Body of pancreas (tissue), 4 donors: ENCODE results near the gene TRPM6. TPM values are rescaled to one million over a fixed set of nuclear protein-coding genes. Genes with fewer than 3 reads are reported as not detected.

Experiments
- ATAC-seq: fragments of 150-250 bp; one replicate; pipeline ENCODE4 v1.9.1; 2016
- DNase-seq, 4 donors: peaks; one replicate each; pipeline ENCODE4 v3.0.0-alpha.2; 2019
- H3K27ac ChIP-seq, 4 donors: fragments of 200-600 bp; sonication (generic); 1 replicate in 3 of 4; 2 replicates in 1 of 4; pipeline versions ENCODE4 v1.5.1 to v1.6.1; 2016 to 2019; ENCODE audit warnings: mild to moderate bottlenecking in 1 of 4, mixed read lengths in 1 of 4, moderate library complexity in 1 of 4
- H3K27me3 ChIP-seq, 2 donors: fragments of 200-600 bp; sonication (generic); one replicate each; pipeline ENCODE4 v1.6.0; 2016; ENCODE audit warnings: mild to moderate bottlenecking in 1 of 2
- H3K36me3 ChIP-seq, 2 donors: fragments of 200-600 bp; sonication (generic); replicated peaks in 1 of 2; 2 replicates each; pipeline ENCODE4 v1.5.1; 2016; ENCODE audit warnings: low read depth in 2 of 2; ENCODE audit not compliant: insufficient read depth in 1 of 2
- H3K4me1 ChIP-seq: fragments of 200-600 bp; sonication (generic); one replicate; pipeline ENCODE4 v1.6.0; 2016
- H3K4me3 ChIP-seq, 2 donors: fragments of 200-600 bp; sonication (generic); 1 replicate in 1 of 2; 2 replicates in 1 of 2; pipeline ENCODE4 v1.5.1; 2016 to 2019
- H3K9me3 ChIP-seq, 3 donors: fragments of 200-600 bp; sonication (generic); 1 replicate in 2 of 3; 2 replicates in 1 of 3; pipeline ENCODE4 v1.5.1; 2016
- POLR2A ChIP-seq, 3 donors: fragments of 450-650 bp; IDR thresholded peaks; one replicate each; pipeline ENCODE4 v1.6.1; 2016; ENCODE audit warnings: antibody characterized with exemption in 3 of 3, mild to moderate bottlenecking in 2 of 3
- WGBS, 2 donors: methylation state at CpG; one replicate each; pipeline ENCODE4 v1.1.5; 2017; 5-methylcytosine and 5-hydroxymethylcytosine counted together
- intact Hi-C: fragments of 100-400 bp; cut with DNase I; formaldehyde crosslinking; loops from one replicate; pipeline ENCODE4 v1.15.1; 2023
- small RNA-seq: library from RNA; depleted of rRNA; stranded (forward); fragments of <200 nt; gene quantifications from one replicate; pipeline ENCODE3, GENCODE V24; 2016
- total RNA-seq, 2 donors: library from RNA; depleted of rRNA; stranded (reverse); fragments of >200 nt; gene quantifications; one replicate each; pipeline ENCODE4 v1.1.0, GENCODE V29; 2016
- TF ChIP-seq, protein P1 (sequence below), 7 experiments: fragments of 450-650 bp in 4 of 7; fragments of 200-600 bp in 3 of 7; sonication (generic) in 3 of 7; IDR thresholded peaks; one replicate each; pipeline ENCODE4 v1.5.1; 2016 to 2019; ENCODE audit warnings: antibody characterized with exemption in 7 of 7

Gene TRPM6
- total RNA-seq, 2 donors from 2014 or later = under 0.01 to 0.33 TPM

DNA sequence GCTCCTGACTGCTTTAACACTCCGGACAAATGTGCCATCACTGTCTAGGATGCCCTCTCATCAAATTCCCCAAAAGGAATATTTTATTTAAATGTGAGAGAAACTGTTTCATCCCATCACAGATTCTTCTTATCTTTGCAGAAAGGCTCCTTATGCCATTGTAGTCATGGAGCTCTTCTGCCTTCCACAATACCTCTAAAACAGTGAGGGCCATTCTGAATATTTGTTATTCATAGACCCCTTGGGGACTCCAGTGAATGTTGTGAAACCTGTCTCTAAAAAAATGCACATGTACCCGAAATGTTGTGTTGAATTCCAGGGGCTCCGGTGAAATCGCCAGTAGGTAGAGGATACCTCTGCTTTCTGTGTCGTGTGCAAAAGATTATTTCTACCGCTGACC is 213.6 kb downstream of the TRPM6 start:
- Histone ChIP-seq H3K9me3 (no peaks in the 10 kb centered on the region), H3K36me3 (no peaks in the 10 kb centered on the region), H3K27ac (no peak overlapping the region), H3K27me3 (no peaks in the 10 kb centered on the region), H3K4me3 (no peak overlapping the region), H3K4me1 (no peaks in the 10 kb centered on the region)
- 67 to 79% methylated on average over 6 of the region's 6 CpGs for WGBS, 2 donors
- DNase-seq = no peak
- ATAC-seq = no peak
- intact Hi-C loops = no loop called here
- TF ChIP-seq, protein P1, sequence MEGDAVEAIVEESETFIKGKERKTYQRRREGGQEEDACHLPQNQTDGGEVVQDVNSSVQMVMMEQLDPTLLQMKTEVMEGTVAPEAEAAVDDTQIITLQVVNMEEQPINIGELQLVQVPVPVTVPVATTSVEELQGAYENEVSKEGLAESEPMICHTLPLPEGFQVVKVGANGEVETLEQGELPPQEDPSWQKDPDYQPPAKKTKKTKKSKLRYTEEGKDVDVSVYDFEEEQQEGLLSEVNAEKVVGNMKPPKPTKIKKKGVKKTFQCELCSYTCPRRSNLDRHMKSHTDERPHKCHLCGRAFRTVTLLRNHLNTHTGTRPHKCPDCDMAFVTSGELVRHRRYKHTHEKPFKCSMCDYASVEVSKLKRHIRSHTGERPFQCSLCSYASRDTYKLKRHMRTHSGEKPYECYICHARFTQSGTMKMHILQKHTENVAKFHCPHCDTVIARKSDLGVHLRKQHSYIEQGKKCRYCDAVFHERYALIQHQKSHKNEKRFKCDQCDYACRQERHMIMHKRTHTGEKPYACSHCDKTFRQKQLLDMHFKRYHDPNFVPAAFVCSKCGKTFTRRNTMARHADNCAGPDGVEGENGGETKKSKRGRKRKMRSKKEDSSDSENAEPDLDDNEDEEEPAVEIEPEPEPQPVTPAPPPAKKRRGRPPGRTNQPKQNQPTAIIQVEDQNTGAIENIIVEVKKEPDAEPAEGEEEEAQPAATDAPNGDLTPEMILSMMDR (IDR thresholded peaks at IDR 0.05) = no peak
- no peak for TF ChIP-seq POLR2A (IDR thresholded peaks at IDR 0.05)

Small RNAs within 50 kb of the gene (small RNA-seq; reads per million reads assigned to genes)
- gene RNU6-445P = not detected

Other genes with a start within 250 kb of the TRPM6 start
- 1 to 10 TPM; 1.3 to 9.9 TPM for gene C9orf40, start 65.0 kb upstream of the TRPM6 start, total RNA-seq
- 10 to 100 TPM; 17.9 to 31.0 TPM for gene CARNMT1, start 140.4 kb upstream of the TRPM6 start, total RNA-seq
- 10 to 100 TPM; 12.5 to 31.1 TPM for gene NMRK1, start 200.2 kb upstream of the TRPM6 start, total RNA-seq
- gene OSTF1, start 200.6 kb upstream of the TRPM6 start, total RNA-seq = 10 to 100 TPM; 10.4 to 12.9 TPM